G401.6 (cell line): Measurements from ENCODE around the gene NEDD4L.
"Not testable (repeated sequence)": the region's sequence is repeated elsewhere in the genome, so short reads cannot be mapped to it uniquely, and the experiment has no call there.

Experiments used
- FAIRE-seq: peaks from 2 replicates; lab custom pipeline; 2012; peaks lifted over from hg19 to GRCh38; lab: Jason Lieb, UNC

The NEDD4L gene

GRCh38 chr18:58269931-58270330 is 225.9 kb downstream of the NEDD4L start:
- no peak for FAIRE-seq

- no peak for FAIRE-seq
Observed at GRCh38 chr18:58270396-58270795, 226.4 kb downstream of the NEDD4L start.

GRCh38 chr18:58271770-58272169 is 227.7 kb downstream of the NEDD4L start:
- no peak for FAIRE-seq

GRCh38 chr18:58272209-58272608 is 228.2 kb downstream of the NEDD4L start:
- no peak for FAIRE-seq

GRCh38 chr18:58272779-58273435 is 228.9 kb downstream of the NEDD4L start:
- no peak for FAIRE-seq

GRCh38 chr18:58275176-58275575 is 231.2 kb downstream of the NEDD4L start:
- FAIRE-seq: no peak

- FAIRE-seq: no peak
Observed at GRCh38 chr18:58276789-58277739, 233.0 kb downstream of the NEDD4L start.

GRCh38 chr18:58279504-58280175 is 235.6 kb downstream of the NEDD4L start:
- FAIRE-seq: no peak

- FAIRE-seq: no peak
Observed at GRCh38 chr18:58280191-58280590, 236.2 kb downstream of the NEDD4L start.

- FAIRE-seq: not testable (repeated sequence)
Observed at GRCh38 chr18:58282872-58283271, 238.8 kb downstream of the NEDD4L start.

GRCh38 chr18:58284699-58285448 is 240.8 kb downstream of the NEDD4L start:
- no peak for FAIRE-seq

- FAIRE-seq: no peak
Observed at GRCh38 chr18:58285449-58286130, 241.6 kb downstream of the NEDD4L start.

GRCh38 chr18:58286632-58287352 is 242.8 kb downstream of the NEDD4L start:
- no peak for FAIRE-seq

- no peak for FAIRE-seq
Observed at GRCh38 chr18:58287353-58288274, 243.6 kb downstream of the NEDD4L start.

GRCh38 chr18:58288921-58289797 is 245.1 kb downstream of the NEDD4L start:
- FAIRE-seq: no peak

- FAIRE-seq: no peak
Observed at GRCh38 chr18:58290116-58290695, 246.2 kb downstream of the NEDD4L start.

GRCh38 chr18:58291131-58291530 is 247.1 kb downstream of the NEDD4L start:
- no peak for FAIRE-seq

GRCh38 chr18:58292638-58293037 is 248.6 kb downstream of the NEDD4L start:
- no peak for FAIRE-seq
